ENCODE data around the gene ELMO1.

DNA sequence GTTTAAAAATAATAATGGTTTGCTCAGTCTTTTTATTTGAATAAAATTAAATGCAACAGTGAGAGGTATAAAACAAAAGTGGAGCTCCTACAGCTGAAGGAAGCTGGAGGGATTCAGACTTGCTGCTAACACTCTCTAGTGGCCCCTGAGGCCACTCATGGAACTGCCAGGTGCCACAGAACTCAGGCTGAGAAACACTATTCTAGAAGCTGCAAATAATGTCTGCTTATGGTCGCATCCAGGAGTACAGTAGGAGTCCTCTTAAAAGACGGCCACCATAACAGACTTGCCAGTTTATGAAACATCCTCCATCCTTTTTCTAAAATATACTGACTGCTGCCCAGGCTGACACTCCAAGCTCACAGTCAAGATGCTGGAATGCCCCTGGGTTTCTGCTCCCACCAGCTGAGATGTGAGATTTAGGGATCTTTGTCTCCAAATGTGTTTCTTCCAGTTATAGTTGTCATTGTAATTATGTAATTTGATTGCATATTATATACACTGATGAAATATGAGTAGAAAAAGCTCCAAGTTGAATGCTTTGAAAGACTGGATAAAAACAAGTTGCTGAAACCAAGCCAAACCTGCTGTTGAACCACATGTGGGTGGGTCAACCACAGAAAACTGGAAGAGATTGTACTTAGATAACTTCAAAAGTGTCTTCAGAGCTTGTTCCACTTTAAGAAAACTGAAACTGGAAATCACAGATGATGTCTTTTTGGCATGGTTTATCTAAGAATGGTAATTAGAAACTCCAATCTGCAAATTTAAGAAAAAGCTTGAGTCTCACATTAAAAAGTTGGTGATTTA, 510.7 kb downstream of the ELMO1 start:
- TF ChIP-seq EP300 (IDR thresholded peaks at IDR 0.05) (no peak), CTCF (IDR thresholded peaks at IDR 0.05) (no peak)

All from ovary (tissue), 3 donors.